ENCODE measurements around the gene XPO5.

Gene XPO5

DNA sequence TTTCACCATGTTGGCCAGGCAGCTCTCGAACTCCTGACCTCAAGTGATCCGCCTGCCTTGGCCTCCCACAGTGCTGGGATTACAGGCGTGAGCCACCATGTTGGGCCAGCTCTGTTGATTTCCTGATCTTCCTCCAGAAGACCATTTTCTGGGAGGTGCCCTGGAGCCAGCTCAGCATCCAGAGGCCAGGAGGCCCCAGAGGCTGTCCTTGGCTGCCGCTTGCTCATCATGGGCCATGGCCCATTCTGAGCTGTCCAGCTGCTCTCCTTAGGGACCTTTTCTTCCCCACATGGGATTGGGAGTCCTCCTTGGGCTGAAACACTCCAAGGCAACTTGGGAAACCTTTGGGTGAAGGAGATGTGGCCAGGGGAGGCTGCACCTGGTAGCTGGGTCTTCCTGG, 81.1 kb downstream of the XPO5 start:
- DNase-seq, result no peak

- DNase-seq, result no peak
These were observed 81.5 kb downstream of the XPO5 start for GRCh38 chr6:43494321-43494720.

GRCh38 chr6:43493833-43494232, 82.0 kb downstream of the XPO5 start:
- no peak for DNase-seq

DNA sequence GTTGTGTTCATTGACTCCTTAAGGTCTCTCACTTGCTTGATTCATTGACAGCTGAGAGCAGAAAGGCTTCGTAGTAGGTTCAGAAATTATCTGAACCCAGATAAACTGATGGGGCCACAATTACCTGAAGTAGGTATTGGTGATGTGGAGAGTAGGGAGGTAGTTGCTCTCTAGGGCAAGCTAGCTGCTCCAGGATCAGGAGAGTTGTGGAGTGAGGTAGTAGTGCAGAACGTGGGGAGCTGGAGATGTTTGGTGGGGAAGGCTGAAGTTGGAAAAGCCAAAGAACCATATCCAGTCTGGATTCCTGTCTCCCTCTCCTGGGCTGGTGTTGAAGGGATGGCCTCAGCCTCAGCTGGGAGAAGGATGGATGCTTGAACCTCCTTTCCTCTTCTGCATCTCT, 82.6 kb downstream of the XPO5 start:
- DNase-seq, result no peak

- DNase-seq, result no peak
These were observed 83.2 kb downstream of the XPO5 start for GRCh38 chr6:43492673-43493072.

GRCh38 chr6:43491750-43492661, 83.8 kb downstream of the XPO5 start:
- no peak for DNase-seq

DNA sequence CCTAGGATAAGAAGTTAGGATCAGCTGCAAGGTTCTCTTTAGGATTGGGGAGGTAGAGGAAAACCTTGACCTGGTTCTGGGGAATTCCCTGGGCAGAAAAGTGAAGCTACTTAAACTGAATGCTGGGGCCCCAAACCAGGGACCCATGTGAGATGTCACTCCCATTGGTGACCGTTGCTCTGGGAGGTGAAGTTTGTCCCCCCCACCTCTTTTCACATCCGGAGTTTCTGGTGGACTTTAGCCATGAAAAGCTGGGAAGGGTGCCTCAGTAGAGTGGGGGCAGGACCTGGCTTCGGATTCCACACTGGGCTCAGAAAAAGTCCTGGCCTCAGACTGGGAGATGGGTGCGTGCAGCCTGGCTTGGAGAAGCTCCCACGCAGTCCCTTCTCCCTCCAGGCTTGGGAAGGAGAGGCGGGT, 85.3 kb downstream of the XPO5 start:
- DNase-seq, result no peak

GRCh38 chr6:43489277-43490072, 86.4 kb downstream of the XPO5 start:
- DNase-seq, result no peak

DNA sequence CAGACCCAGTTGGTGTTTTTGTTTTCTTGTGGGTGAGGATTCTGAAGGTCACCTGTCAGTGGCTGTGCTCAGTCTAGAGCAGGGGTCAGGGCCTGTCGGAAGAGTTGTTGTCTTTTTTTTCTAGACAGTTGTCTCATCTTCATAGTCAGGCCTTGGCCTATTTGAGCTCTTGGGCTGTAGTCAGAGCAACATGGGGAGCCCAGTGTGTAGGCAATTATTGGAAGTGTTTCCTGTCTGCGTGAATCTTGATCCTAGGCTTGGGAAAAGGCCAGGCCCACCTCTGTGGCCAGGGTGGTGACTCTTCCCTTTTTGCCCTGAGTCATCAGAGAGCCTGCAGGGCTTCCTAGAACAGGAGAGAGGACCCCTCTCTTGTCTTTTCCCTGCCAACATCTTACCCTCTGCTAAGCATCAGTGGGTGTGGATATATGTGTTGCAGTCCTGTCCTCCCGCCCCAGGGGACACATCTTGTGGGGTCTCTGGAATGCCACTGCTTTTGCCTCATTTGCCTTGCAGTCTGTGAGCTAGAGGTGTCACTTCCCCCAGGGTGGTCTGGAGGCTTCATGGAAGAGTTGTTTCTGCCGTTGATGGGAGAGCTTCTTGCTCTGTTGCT, 87.1 kb downstream of the XPO5 start:
- no peak for DNase-seq

DNA sequence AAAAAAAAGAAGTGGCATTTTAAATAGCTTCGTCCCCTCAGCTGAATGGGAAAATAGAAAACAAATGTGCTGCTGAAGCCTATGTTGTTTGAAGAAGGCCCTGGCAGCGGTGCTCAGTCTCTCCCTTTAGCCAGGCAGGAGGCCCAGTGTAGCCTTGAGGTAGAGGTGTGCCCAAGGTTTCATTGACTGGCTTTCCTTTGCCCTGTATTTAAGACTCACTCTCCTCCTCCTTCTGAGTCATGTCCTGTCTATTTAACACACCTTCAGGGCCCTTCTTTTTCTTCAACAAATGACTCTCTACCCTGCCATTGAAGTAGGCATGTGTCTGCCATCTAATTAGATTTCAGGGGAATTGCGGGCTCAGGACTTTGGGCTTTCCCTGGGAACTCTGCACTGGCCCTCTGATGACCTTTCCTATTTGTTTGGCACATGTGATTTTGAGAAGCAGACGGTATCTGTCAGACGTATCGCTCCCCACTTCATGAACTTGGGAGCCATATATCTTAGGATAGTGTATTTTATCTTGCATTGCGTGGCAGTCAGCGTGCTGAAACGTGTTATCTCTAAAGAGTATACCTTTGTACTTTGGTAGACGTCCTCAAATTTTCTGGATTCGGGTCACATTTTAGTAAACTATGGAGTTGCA, 94.1 kb downstream of the XPO5 start:
- no peak for DNase-seq

DNA sequence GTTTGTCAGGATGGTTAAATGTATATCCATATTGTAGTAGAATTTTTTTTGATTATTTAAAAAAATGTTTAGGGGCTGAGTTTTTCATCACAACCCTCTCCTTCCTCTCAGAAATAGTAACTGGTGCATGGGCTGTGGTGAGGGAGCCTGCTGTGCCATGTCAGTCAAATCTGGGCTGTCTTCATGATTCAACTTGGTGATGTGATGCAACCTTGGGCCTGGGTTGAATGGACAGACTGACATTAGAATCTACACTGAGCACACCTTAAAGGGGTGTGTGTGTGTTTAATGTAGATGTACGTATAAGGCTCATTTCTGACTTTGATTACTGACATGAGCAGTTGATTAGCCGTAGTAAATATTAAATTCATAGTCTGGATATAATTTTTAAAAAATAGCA, 94.8 kb downstream of the XPO5 start:
- DNase-seq, result no peak

GRCh38 chr6:43478008-43478372, 97.8 kb downstream of the XPO5 start:
- no peak for DNase-seq

DNA sequence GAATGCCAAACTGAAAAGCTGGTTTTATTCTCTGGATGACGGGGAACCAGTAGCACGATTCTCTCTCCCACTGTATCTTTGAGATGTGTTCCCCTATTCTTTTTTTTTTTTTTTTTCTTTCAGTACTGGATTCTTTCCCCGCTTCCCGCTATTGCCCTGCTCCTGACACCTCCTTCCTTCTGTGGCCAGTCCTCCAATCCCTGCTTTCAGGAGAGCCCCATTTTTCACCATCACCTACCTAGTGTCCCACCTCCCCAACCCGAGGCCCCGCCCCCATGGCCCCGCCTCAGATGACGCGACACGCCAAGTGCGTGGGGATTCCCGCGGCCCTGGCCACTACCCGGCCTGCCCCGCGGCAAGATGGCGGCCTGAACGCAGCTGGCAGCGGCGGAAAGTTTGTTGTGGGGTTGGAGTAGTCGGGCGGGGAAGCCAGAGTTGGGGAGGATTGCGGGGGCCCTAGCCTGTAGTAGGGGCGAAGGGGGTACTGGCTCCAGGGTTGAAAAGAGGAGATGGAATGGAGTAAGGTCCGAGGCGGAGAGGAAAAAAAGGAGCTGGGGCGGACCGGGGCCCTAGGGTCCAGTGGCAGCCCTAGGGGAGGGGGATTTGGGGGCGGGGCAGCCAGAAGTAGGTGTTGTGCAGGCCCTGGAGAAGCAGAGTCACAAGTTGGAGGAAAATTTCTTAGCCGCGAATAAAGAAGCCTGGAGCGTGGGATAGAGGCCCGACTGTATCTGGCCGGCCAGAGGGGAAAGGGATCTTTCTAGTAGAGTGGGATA, 98.4 kb downstream of the XPO5 start, which contains the start of gene TJAP1:
TJAP1 (plus strand) TSS at position 336 of the 773 bp plus-strand sequence. CDS start 21,432 bp downstream, outside the sequence.
- DNase-seq, result peak; percentile 53

GRCh38 chr6:43476746-43477145, 99.1 kb downstream of the XPO5 start:
- no peak for DNase-seq

DNA sequence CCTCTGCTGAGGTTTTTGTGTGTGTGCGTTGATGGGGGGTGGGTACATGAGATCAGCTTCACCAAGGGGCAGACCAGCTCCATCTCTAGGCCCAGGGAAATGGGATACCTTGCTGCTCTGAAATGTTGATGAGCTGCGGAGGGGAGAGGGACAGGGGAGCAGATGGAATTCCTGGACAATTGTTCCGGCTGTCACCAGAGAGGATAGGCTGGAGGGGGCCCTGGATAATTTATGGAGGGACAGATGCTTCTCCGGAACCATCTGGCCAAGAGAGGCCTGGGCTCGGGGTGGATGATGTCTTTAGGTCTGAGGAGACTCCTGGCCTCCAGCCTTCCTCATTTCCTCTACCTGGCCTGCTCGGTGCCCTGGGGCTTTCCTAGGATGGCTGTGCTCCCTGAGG, 100.3 kb downstream of the XPO5 start:
- DNase-seq, result no peak

DNA sequence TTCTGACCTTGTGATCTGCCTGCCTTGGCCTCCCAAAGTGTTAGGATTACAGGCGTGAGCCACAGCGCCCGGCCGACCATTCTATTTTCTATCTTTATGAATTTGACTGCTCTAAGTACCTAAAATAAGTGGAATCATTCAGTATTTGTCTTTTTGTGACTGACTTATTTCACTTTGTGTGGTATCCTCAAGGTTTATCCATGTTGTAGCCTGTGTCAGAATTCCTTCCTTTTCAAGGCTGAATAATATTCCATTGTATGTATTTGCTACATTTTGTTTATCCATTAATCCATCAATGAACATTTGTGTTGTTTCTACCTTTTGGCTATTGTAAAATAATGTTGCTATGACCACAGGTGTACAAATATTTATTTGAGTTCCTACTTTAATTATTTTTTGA, 103.3 kb downstream of the XPO5 start:
- DNase-seq, result no peak
